HFF-Myc (cell line): Measurements from ENCODE around the gene PROZ.

Experiments
- DNase-seq: peaks from one replicate; pipeline ENCODE4 v3.0.0-alpha.2; 2011; ENCODE audit warnings: low read depth; ENCODE audit errors: extremely low read depth
- H3K4me3 ChIP-seq: replicated peaks from 2 replicates; pipeline ENCODE4 v1.5.1; 2011; ENCODE audit warnings: low read depth, mild to moderate bottlenecking, control low read depth, low read length
- CTCF ChIP-seq: IDR thresholded peaks from 2 replicates; pipeline ENCODE4 v1.5.1; 2012; ENCODE audit warnings: mild to moderate bottlenecking, low read depth, low read length, control low read depth; ENCODE audit errors: missing control alignments

Gene PROZ

GRCh38 chr13:113117335-113117872 is 41.0 kb upstream of the PROZ start:
- no peak for DNase-seq
- no peak overlapping the region for H3K4me3 ChIP-seq
- no peak for TF ChIP-seq CTCF

GRCh38 chr13:113117911-113118260 is 40.6 kb upstream of the PROZ start:
- TF ChIP-seq CTCF = no peak
- DNase-seq = no peak
- no peak overlapping the region for H3K4me3 ChIP-seq

- TF ChIP-seq CTCF = no peak
- H3K4me3 ChIP-seq = no peak overlapping the region
- no peak for DNase-seq
Measured at GRCh38 chr13:113118261-113119021, 40.0 kb upstream of the PROZ start.

GRCh38 chr13:113119166-113119821 is 39.2 kb upstream of the PROZ start:
- no peak for DNase-seq
- no peak overlapping the region for H3K4me3 ChIP-seq
- TF ChIP-seq CTCF = no peak

GRCh38 chr13:113119822-113120189 is 38.6 kb upstream of the PROZ start:
- H3K4me3 ChIP-seq = no peak overlapping the region
- DNase-seq = no peak
- TF ChIP-seq CTCF = no peak

GRCh38 chr13:113120300-113121182 is 37.9 kb upstream of the PROZ start:
- no peak for TF ChIP-seq CTCF
- H3K4me3 ChIP-seq = no peak overlapping the region
- DNase-seq = no peak
